ENCODE results near the gene RPA1.

GRCh38 chr17:1897105-1897656 is 67.4 kb downstream of the RPA1 start:
- TF ChIP-seq CTCF (conservative IDR thresholded peaks at IDR 0.05 in 1 of 2, IDR thresholded peaks at IDR 0.05 in 1 of 2; ENCODE audit: low read depth in 1 of 2, low read length in 2 of 2) (no peak), EZH2 (IDR thresholded peaks at IDR 0.05; ENCODE audit: low read length, missing control alignments) (no peak)
